ENCODE data around the gene ITGA8.
"Not testable (repeated sequence)": the region's sequence is repeated elsewhere in the genome, so short reads cannot be mapped to it uniquely, and the experiment has no call there.

ITGA8 gene

GRCh38 chr10:15491856-15492642 lies 227.7 kb downstream of the ITGA8 start:
- DNase-seq (ENCODE audit: low read depth): peak; percentile 36

GRCh38 chr10:15489431-15489830 lies 230.3 kb downstream of the ITGA8 start:
- no peak for DNase-seq (ENCODE audit: low read depth)

GRCh38 chr10:15487376-15487775 lies 232.3 kb downstream of the ITGA8 start:
- no peak for DNase-seq (ENCODE audit: low read depth)

- peak; percentile 96 for DNase-seq (ENCODE audit: low read depth)
Measured at GRCh38 chr10:15486404-15486803, 233.3 kb downstream of the ITGA8 start.

GRCh38 chr10:15485684-15486316 lies 233.9 kb downstream of the ITGA8 start:
- peak; percentile 97 for DNase-seq (ENCODE audit: low read depth)

GRCh38 chr10:15485027-15485426 lies 234.7 kb downstream of the ITGA8 start:
- no peak for DNase-seq (ENCODE audit: low read depth)

GRCh38 chr10:15484128-15484527 lies 235.6 kb downstream of the ITGA8 start:
- no peak for DNase-seq (ENCODE audit: low read depth)

GRCh38 chr10:15483215-15484075 lies 236.3 kb downstream of the ITGA8 start:
- DNase-seq (ENCODE audit: low read depth): no peak

- DNase-seq (ENCODE audit: low read depth): peak; percentile 28
Measured at GRCh38 chr10:15482156-15482555, 237.6 kb downstream of the ITGA8 start.

- no peak for DNase-seq (ENCODE audit: low read depth)
Measured at GRCh38 chr10:15478950-15479349, 240.8 kb downstream of the ITGA8 start.

GRCh38 chr10:15478429-15478828 lies 241.3 kb downstream of the ITGA8 start:
- DNase-seq (ENCODE audit: low read depth): no peak

- no peak for DNase-seq (ENCODE audit: low read depth)
Measured at GRCh38 chr10:15476337-15476736, 243.4 kb downstream of the ITGA8 start.

GRCh38 chr10:15475439-15475838 lies 244.3 kb downstream of the ITGA8 start:
- DNase-seq (ENCODE audit: low read depth): not testable (repeated sequence)

- no peak for DNase-seq (ENCODE audit: low read depth)
Measured at GRCh38 chr10:15474671-15475070, 245.1 kb downstream of the ITGA8 start.

GRCh38 chr10:15473396-15473767 lies 246.3 kb downstream of the ITGA8 start:
- DNase-seq (ENCODE audit: low read depth): no peak

GRCh38 chr10:15472431-15473395 lies 247.0 kb downstream of the ITGA8 start:
- peak; percentile 82 for DNase-seq (ENCODE audit: low read depth)

- no peak for DNase-seq (ENCODE audit: low read depth)
Measured at GRCh38 chr10:15472008-15472407, 247.7 kb downstream of the ITGA8 start.

- peak; percentile 25 for DNase-seq (ENCODE audit: low read depth)
Measured at GRCh38 chr10:15469111-15469510, 250.6 kb downstream of the ITGA8 start.

GRCh38 chr10:15464381-15464780 lies 255.3 kb downstream of the ITGA8 start:
- peak; percentile 28 for DNase-seq (ENCODE audit: low read depth)

Measured in EH (cell line).